ENCODE results near the gene PDLIM5. TPM values are rescaled to one million over a fixed set of nuclear protein-coding genes. Genes with fewer than 3 reads are reported as not detected.

Gene PDLIM5
- total RNA-seq, 1 donor from 2014 or later, result 60.7 TPM

DNA sequence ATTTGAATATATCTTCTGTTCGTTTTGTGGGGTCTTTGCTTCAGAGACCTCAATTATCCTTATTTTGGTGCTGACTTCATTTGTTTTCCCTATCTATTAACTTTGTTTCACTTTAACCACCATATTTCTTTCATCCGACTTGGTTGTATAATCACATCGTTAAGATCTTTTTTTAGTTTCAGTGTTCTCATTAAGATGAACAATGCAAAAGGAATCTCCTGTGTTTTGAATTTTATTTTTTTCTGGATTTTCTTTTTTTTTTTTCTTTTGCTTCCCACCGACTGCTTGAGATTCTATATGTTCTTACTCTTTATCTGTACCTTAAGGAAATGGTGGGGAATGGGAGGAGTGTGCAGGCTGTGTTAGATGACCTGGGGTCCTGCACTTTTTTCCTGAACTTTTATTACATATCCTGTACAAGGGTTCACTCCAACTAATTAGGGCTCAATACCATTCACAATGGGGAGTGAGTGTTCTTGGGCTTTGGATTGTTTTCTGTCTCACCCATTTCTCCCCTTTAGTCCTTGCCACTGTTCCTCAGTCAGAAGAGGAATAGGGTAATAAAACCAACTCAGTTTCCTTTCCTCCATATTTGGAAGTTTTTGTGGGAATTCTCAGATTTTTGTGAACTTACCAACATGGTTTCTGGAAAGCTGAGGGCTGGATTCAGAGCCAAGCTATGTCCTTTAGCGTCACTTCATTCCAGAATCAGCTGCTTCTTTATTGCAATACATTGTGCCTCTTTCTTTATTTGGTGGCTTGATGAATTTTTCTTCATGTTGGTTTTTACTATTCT, 262.8 kb downstream of the PDLIM5 start:
- Mint-ChIP-seq H3K27ac (no peak overlapping the region), H3K4me1 (peaks cover 2% of the 10 kb centered on the region), H3K27me3 (ENCODE audit: low read depth) (no peaks in the 10 kb centered on the region), H3K4me3 (no peak overlapping the region), H3K9me3 (peaks cover 9% of the 10 kb centered on the region), H3K36me3 (no peaks in the 10 kb centered on the region)
- TF ChIP-seq, protein P1, sequence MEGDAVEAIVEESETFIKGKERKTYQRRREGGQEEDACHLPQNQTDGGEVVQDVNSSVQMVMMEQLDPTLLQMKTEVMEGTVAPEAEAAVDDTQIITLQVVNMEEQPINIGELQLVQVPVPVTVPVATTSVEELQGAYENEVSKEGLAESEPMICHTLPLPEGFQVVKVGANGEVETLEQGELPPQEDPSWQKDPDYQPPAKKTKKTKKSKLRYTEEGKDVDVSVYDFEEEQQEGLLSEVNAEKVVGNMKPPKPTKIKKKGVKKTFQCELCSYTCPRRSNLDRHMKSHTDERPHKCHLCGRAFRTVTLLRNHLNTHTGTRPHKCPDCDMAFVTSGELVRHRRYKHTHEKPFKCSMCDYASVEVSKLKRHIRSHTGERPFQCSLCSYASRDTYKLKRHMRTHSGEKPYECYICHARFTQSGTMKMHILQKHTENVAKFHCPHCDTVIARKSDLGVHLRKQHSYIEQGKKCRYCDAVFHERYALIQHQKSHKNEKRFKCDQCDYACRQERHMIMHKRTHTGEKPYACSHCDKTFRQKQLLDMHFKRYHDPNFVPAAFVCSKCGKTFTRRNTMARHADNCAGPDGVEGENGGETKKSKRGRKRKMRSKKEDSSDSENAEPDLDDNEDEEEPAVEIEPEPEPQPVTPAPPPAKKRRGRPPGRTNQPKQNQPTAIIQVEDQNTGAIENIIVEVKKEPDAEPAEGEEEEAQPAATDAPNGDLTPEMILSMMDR (IDR thresholded peaks at IDR 0.05; ENCODE audit: unreplicated experiment), result no peak
- no peak for DNase-seq (ENCODE audit: low spot score in 2 of 2, unreplicated experiment in 2 of 2)

DNA sequence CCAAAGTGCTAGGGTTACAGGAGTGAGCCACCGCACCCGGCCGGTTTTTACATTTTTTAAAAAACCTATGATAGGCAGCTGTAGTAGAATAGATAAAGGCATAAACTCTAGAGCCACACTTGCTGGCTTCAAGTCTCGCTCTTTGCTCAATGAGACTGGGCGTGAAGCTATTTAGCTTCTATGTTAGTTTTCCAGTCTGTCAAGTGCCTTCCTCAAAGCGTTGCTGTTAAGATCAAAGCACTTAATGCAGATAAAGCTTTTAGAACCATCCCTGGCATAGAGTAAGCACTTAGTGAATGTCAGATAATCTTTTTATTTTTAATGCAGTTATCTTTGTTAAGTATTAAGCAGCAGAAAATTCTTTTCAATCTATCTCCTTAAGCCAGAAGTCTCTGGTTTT, 264.0 kb downstream of the PDLIM5 start:
- H3K27me3 Mint-ChIP-seq (ENCODE audit: low read depth), result no peaks in the 10 kb centered on the region
- no peak overlapping the region for H3K4me3 Mint-ChIP-seq
- H3K27ac Mint-ChIP-seq, result no peak overlapping the region
- peaks cover 2% of the 10 kb centered on the region for H3K4me1 Mint-ChIP-seq
- no peaks in the 10 kb centered on the region for H3K36me3 Mint-ChIP-seq
- TF ChIP-seq, protein P1 (IDR thresholded peaks at IDR 0.05; ENCODE audit: unreplicated experiment), result no peak
- H3K9me3 Mint-ChIP-seq, result peaks cover 15% of the 10 kb centered on the region
- no peak for DNase-seq (ENCODE audit: low spot score in 2 of 2, unreplicated experiment in 2 of 2)

Other genes starting within 250 kb of the PDLIM5 start
- gene SMARCAD1, start 244.1 kb upstream of the PDLIM5 start, total RNA-seq, result 62.7 to 65.3 TPM (median 63.6 TPM) in 3 replicates
- gene HPGDS, start 109.1 kb upstream of the PDLIM5 start, total RNA-seq, result not detected in 3 replicates

Measured in mesothelial cell of epicardium (in vitro differentiated cells).